Kidney (tissue), 2 donors: Measurements from ENCODE around the gene USP17L17. TPM values are rescaled to one million over a fixed set of nuclear protein-coding genes. Genes with fewer than 3 reads are reported as not detected.

Experiments used
- polyA plus RNA-seq: library from polyadenylated mRNA; stranded (reverse); fragments of 350-450 nt; fragmentation: Illumina TruSeq; extraction: RNeasy Lipid Tissue Mini Kit (QIAGEN cat#74804); gene quantifications from one replicate; pipeline ENCODE4 v1.2.3, GENCODE V29; 2014; ENCODE audit warnings: low read depth, low replicate concordance; ENCODE audit not compliant: insufficient read depth
- total RNA-seq: library from RNA; stranded (reverse); fragmentation: NEBNext Ultra II Directional; extraction: Animal tissue kit (Norgen Biotek cat#: 25700); gene quantifications from one replicate; pipeline ENCODE4 v1.2.1, GENCODE V29; 2021
- donor health status: DM: yes; HTN: yes; CAD: no.

USP17L17 gene
- total and polyA plus RNA-seq, 2 donors from 2014 or later, result 0.41 TPM; not detected in 1

Other genes with a start within 250 kb of the USP17L17 start
- gene FAM90A26, start 73.5 kb upstream of the USP17L17 start, total RNA-seq, result not detected
- not detected for gene FAM90A26, start 73.5 kb upstream of the USP17L17 start, polyA plus RNA-seq
- not detected for gene USP17L10, start 33.2 kb upstream of the USP17L17 start, total RNA-seq
- gene USP17L10, start 33.2 kb upstream of the USP17L17 start, polyA plus RNA-seq, result not detected
- gene USP17L11, start 28.5 kb upstream of the USP17L17 start, total RNA-seq, result not detected
- gene USP17L11, start 28.5 kb upstream of the USP17L17 start, polyA plus RNA-seq, result not detected
- not detected for gene USP17L12, start 23.7 kb upstream of the USP17L17 start, total RNA-seq
- not detected for gene USP17L12, start 23.7 kb upstream of the USP17L17 start, polyA plus RNA-seq
- not detected for gene USP17L13, start 19.0 kb upstream of the USP17L17 start, total RNA-seq
- not detected for gene USP17L13, start 19.0 kb upstream of the USP17L17 start, polyA plus RNA-seq
- gene USP17L15, start 9.5 kb upstream of the USP17L17 start, total RNA-seq, result not detected
- gene USP17L15, start 9.5 kb upstream of the USP17L17 start, polyA plus RNA-seq, result not detected
- not detected for gene USP17L18, start 4.8 kb downstream of the USP17L17 start, total RNA-seq
- not detected for gene USP17L18, start 4.8 kb downstream of the USP17L17 start, polyA plus RNA-seq
- gene USP17L19, start 9.5 kb downstream of the USP17L17 start, total RNA-seq, result not detected
- not detected for gene USP17L19, start 9.5 kb downstream of the USP17L17 start, polyA plus RNA-seq
- not detected for gene USP17L20, start 14.2 kb downstream of the USP17L17 start, total RNA-seq
- not detected for gene USP17L20, start 14.2 kb downstream of the USP17L17 start, polyA plus RNA-seq
- gene USP17L21, start 19.0 kb downstream of the USP17L17 start, total RNA-seq, result not detected
- gene USP17L21, start 19.0 kb downstream of the USP17L17 start, polyA plus RNA-seq, result not detected
- not detected for gene USP17L22, start 23.7 kb downstream of the USP17L17 start, total RNA-seq
- not detected for gene USP17L22, start 23.7 kb downstream of the USP17L17 start, polyA plus RNA-seq
- gene USP17L24, start 81.3 kb downstream of the USP17L17 start, total RNA-seq, result not detected
- gene USP17L24, start 81.3 kb downstream of the USP17L17 start, polyA plus RNA-seq, result not detected
- gene USP17L25, start 86.0 kb downstream of the USP17L17 start, total RNA-seq, result not detected
- gene USP17L25, start 86.0 kb downstream of the USP17L17 start, polyA plus RNA-seq, result not detected
- gene USP17L26, start 90.8 kb downstream of the USP17L17 start, total RNA-seq, result not detected
- gene USP17L26, start 90.8 kb downstream of the USP17L17 start, polyA plus RNA-seq, result not detected
- gene USP17L5, start 95.5 kb downstream of the USP17L17 start, total RNA-seq, result not detected
- not detected for gene USP17L5, start 95.5 kb downstream of the USP17L17 start, polyA plus RNA-seq
- gene USP17L27, start 100.3 kb downstream of the USP17L17 start, total RNA-seq, result not detected
- not detected for gene USP17L27, start 100.3 kb downstream of the USP17L17 start, polyA plus RNA-seq
- not detected for gene USP17L28, start 105.0 kb downstream of the USP17L17 start, total RNA-seq
- not detected for gene USP17L28, start 105.0 kb downstream of the USP17L17 start, polyA plus RNA-seq
- not detected for gene USP17L29, start 109.8 kb downstream of the USP17L17 start, total RNA-seq
- not detected for gene USP17L29, start 109.8 kb downstream of the USP17L17 start, polyA plus RNA-seq
- gene USP17L30, start 119.2 kb downstream of the USP17L17 start, total RNA-seq, result not detected
- gene USP17L30, start 119.2 kb downstream of the USP17L17 start, polyA plus RNA-seq, result not detected
- gene DEFB131A, start 200.5 kb downstream of the USP17L17 start, total RNA-seq, result not detected
- gene DEFB131A, start 200.5 kb downstream of the USP17L17 start, polyA plus RNA-seq, result not detected